SK-N-SH treated with all-trans-retinoic acid at 6 μM for 48 hours (cell line): ENCODE data around the gene SLC9A2.

Experiments
- BACH2 ChIP-seq: fragments of 250-450 bp; sonication (Bioruptor Pico); IDR thresholded peaks from 2 replicates; pipeline ENCODE4 v1.9.0; 2021; ENCODE audit warnings: mild to moderate bottlenecking, borderline replicate concordance
- CSDC2 ChIP-seq: fragments of 250-450 bp; sonication (Bioruptor Pico); IDR thresholded peaks from 2 replicates; pipeline ENCODE4 v1.5.0; 2020; ENCODE audit warnings: mild to moderate bottlenecking, moderate library complexity
- CSRNP3 ChIP-seq: fragments of 250-450 bp; sonication (Bioruptor Pico); IDR thresholded peaks from 2 replicates; pipeline ENCODE4 v1.5.1; 2021; ENCODE audit warnings: mild to moderate bottlenecking, moderate library complexity
- SNAI2 ChIP-seq: fragments of 250-450 bp; sonication (Bioruptor Pico); IDR thresholded peaks from 2 replicates; pipeline ENCODE4 v1.5.0; 2020; ENCODE audit warnings: mild to moderate bottlenecking, moderate library complexity
- ZFP3 ChIP-seq: fragments of 250-450 bp; sonication (Bioruptor Pico); IDR thresholded peaks from 2 replicates; pipeline ENCODE4 v1.5.0; 2020; ENCODE audit warnings: mild to moderate bottlenecking, moderate library complexity
- ZNF8 ChIP-seq: fragments of 450-650 bp; formaldehyde crosslinking; IDR thresholded peaks from 2 replicates; pipeline ENCODE4 v1.5.0; 2020; ENCODE audit warnings: mild to moderate bottlenecking, moderate library complexity
- TF ChIP-seq, protein P1 (sequence below): fragments of 250-450 bp; sonication (Bioruptor Pico); IDR thresholded peaks from 2 replicates; pipeline ENCODE4 v1.8.0; 2021; ENCODE audit warnings: low read depth, mild to moderate bottlenecking, moderate library complexity, borderline replicate concordance
- TF ChIP-seq, protein P2 (sequence below): fragments of 250-450 bp; sonication (Bioruptor Pico); IDR thresholded peaks from 2 replicates; pipeline ENCODE4 v1.8.0; 2020; ENCODE audit warnings: mild to moderate bottlenecking, moderate library complexity, borderline replicate concordance
- TF ChIP-seq, protein P3 (sequence below): fragments of 250-450 bp; sonication (Bioruptor Pico); IDR thresholded peaks from 2 replicates; pipeline ENCODE4 v1.5.1; 2020; ENCODE audit warnings: low read depth, mild to moderate bottlenecking, moderate library complexity

GRCh38 chr2:102604769-102605168, 14.6 kb upstream of the SLC9A2 start:
- TF ChIP-seq, protein P1, sequence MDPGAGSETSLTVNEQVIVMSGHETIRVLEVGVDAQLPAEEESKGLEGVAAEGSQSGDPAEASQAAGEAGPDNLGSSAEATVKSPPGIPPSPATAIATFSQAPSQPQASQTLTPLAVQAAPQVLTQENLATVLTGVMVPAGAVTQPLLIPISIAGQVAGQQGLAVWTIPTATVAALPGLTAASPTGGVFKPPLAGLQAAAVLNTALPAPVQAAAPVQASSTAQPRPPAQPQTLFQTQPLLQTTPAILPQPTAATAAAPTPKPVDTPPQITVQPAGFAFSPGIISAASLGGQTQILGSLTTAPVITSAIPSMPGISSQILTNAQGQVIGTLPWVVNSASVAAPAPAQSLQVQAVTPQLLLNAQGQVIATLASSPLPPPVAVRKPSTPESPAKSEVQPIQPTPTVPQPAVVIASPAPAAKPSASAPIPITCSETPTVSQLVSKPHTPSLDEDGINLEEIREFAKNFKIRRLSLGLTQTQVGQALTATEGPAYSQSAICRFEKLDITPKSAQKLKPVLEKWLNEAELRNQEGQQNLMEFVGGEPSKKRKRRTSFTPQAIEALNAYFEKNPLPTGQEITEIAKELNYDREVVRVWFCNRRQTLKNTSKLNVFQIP (CRISPR knock-in tag) = no peak
- TF ChIP-seq, protein P2, sequence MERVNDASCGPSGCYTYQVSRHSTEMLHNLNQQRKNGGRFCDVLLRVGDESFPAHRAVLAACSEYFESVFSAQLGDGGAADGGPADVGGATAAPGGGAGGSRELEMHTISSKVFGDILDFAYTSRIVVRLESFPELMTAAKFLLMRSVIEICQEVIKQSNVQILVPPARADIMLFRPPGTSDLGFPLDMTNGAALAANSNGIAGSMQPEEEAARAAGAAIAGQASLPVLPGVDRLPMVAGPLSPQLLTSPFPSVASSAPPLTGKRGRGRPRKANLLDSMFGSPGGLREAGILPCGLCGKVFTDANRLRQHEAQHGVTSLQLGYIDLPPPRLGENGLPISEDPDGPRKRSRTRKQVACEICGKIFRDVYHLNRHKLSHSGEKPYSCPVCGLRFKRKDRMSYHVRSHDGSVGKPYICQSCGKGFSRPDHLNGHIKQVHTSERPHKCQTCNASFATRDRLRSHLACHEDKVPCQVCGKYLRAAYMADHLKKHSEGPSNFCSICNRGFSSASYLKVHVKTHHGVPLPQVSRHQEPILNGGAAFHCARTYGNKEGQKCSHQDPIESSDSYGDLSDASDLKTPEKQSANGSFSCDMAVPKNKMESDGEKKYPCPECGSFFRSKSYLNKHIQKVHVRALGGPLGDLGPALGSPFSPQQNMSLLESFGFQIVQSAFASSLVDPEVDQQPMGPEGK (CRISPR knock-in tag) = no peak
- no peak for TF ChIP-seq ZFP3 (CRISPR knock-in tag)
- no peak for TF ChIP-seq BACH2 (CRISPR knock-in tag)
- TF ChIP-seq SNAI2 (CRISPR knock-in tag) = no peak
- TF ChIP-seq ZNF8 (CRISPR knock-in tag) = no peak
- TF ChIP-seq, protein P3, sequence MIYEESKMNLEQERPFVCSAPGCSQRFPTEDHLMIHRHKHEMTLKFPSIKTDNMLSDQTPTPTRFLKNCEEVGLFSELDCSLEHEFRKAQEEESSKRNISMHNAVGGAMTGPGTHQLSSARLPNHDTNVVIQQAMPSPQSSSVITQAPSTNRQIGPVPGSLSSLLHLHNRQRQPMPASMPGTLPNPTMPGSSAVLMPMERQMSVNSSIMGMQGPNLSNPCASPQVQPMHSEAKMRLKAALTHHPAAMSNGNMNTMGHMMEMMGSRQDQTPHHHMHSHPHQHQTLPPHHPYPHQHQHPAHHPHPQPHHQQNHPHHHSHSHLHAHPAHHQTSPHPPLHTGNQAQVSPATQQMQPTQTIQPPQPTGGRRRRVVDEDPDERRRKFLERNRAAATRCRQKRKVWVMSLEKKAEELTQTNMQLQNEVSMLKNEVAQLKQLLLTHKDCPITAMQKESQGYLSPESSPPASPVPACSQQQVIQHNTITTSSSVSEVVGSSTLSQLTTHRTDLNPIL (CRISPR knock-in tag) = no peak
- TF ChIP-seq CSDC2 (CRISPR knock-in tag) = no peak
- no peak for TF ChIP-seq CSRNP3 (CRISPR knock-in tag)
